ENCODE results near the gene PKM.
"Not testable (repeated sequence)": the region's sequence is repeated elsewhere in the genome, so short reads cannot be mapped to it uniquely, and the experiment has no call there.

The PKM gene

DNA sequence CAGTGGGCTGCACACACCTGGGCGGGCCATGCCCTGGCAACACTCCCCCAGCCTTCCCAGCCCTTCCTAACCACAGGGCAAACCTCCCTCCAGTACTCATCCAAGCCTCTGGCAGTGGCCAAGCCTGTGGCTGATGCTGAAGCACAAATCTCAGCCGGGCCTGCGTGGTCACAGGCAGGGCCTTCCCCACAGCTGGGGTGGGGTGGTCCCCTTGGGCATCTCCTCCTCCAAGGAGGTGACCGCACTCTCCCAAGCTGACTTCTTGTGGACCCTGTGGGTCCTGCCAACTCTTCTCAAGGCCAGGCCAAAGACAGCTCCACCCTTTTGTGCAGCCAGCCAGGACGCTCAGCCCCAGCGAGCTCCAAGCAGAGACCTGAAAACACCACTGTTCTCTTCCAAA, 54.8 kb downstream of the PKM start:
- no peak overlapping the region for H3K27ac ChIP-seq
- TF ChIP-seq ZFX (IDR thresholded peaks at IDR 0.05; ENCODE audit: borderline replicate concordance) = no peak
- TF ChIP-seq, protein P1, sequence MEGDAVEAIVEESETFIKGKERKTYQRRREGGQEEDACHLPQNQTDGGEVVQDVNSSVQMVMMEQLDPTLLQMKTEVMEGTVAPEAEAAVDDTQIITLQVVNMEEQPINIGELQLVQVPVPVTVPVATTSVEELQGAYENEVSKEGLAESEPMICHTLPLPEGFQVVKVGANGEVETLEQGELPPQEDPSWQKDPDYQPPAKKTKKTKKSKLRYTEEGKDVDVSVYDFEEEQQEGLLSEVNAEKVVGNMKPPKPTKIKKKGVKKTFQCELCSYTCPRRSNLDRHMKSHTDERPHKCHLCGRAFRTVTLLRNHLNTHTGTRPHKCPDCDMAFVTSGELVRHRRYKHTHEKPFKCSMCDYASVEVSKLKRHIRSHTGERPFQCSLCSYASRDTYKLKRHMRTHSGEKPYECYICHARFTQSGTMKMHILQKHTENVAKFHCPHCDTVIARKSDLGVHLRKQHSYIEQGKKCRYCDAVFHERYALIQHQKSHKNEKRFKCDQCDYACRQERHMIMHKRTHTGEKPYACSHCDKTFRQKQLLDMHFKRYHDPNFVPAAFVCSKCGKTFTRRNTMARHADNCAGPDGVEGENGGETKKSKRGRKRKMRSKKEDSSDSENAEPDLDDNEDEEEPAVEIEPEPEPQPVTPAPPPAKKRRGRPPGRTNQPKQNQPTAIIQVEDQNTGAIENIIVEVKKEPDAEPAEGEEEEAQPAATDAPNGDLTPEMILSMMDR (IDR thresholded peaks at IDR 0.05) = no peak

DNA sequence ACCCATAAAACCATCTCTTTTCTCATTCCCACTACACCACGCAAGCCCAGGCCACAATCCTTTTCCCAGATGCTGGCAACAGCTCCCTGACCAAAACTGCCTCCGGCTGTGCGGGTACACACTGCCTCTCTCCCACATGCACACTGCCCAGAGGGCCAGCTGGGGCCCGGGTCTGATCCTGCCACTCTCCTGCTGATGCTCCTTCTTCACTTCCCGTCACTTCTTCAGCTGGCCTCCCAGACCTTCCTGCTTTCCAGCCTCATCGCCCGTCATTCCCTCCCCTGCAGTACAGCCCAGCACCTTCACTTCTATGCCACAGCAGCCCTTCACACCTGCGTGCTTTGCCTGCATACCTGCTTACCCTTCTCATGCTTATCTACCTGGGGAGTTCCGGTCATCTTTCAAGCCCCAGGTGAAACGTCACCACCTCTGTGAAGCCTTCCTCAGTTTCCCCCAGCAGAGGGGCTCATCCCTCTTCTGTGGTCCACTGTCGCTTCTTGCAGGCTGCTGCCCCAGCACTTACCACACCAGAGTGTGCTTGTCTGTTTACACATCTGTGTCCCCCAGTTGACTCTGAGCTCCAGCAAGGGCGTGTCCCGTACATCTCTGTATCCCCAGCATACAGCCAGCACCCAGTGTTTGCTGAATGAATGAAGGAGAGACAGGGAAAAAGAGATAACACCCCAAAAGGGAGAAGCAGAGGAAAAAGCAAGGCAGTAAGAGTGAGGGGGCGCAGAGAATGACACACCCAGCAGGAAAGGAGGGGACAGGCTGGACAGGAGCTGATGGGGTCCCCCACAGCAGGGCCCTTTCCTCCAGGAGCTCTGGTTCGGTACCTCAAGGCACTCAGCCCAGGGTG, 55.6 kb downstream of the PKM start:
- H3K27ac ChIP-seq = no peak overlapping the region
- TF ChIP-seq, protein P1 (IDR thresholded peaks at IDR 0.05) = no peak
- no peak for TF ChIP-seq ZFX (IDR thresholded peaks at IDR 0.05; ENCODE audit: borderline replicate concordance)

DNA sequence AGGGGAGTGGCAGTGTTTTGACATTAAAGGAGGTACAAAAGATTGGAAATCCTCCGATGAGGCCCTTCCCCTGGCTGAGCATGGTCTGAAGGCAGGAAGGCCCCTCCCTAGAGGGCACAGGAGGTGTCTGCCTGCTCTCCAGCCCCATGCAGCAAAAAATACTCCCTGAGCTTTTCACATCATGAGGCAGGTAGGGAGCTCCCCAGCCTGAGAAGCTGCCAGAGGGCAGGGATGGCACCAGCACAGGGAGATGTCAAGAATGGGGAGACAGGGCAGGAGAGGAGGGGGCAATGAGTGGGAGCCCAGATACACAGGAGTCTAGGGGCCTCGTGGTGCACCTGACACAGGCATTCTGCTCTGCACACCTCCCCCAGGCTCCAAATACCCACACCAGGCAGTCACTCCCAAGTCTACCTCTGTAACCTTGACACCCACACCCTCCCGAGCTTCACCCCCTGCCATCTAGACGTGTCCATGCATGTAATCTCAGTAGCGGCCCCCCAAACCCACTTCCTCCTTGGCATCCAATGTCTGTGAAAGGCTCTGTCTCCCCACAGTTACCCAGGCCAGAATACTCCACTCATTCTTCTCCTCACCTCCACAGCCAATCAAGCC, 56.3 kb downstream of the PKM start:
- no peak for TF ChIP-seq ZFX (IDR thresholded peaks at IDR 0.05; ENCODE audit: borderline replicate concordance)
- TF ChIP-seq, protein P1 (IDR thresholded peaks at IDR 0.05) = no peak
- no peak overlapping the region for H3K27ac ChIP-seq

DNA sequence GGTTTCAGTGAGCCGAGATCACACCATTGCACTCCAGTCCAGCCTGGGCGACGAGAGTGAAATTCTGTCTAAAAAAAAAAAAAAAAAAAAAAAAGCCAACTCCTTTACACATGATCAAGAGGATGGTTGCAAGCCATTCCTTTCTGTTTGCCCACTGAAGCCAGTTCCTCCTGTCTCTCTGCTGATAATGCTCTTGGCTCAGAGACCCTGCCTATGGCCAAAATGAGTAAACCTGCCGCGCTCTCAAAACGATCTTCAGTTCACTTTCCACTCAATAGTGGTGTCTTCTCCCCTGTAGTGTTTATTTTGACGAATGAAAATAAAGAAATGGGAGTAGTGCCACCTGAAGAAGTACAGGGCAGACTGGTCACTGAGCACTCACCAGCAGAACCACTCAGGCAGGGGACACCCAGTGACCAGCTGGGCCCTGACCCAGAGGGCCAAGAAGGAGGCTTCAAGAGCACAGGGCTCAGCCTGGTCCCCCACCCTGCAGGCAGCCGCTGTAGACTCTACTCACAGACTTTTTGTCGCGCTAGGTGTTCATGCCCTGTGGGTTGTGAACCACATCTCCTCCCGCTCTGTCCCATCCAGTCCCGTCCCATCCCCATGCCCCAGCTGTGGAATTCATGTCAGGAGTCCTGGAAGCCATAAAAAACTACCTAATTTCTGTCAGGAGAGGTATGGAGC, 57.0 kb downstream of the PKM start:
- TF ChIP-seq, protein P1 (IDR thresholded peaks at IDR 0.05) = no peak
- no peak for TF ChIP-seq ZFX (IDR thresholded peaks at IDR 0.05; ENCODE audit: borderline replicate concordance)
- H3K27ac ChIP-seq = no peak overlapping the region

DNA sequence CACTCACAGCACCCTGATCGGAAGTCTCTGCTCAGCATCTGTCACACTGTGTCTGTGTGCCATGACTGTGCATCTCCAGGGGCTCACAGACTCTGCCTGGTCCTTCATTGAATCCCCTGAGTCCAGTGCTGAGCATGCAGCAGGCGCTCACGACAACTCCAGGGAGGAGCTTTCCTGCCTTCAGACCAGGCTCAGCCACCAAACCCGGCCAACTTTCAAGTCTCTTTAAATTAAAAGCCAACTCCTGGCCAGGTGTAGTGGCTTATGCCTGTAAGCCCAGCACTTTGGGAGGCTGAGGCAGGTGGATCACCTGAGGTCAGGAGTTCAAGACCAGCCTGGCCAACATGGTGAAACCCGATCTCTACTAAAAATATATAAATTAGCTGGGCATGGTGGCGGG, 57.6 kb downstream of the PKM start:
- H3K27ac ChIP-seq = no peak overlapping the region

DNA sequence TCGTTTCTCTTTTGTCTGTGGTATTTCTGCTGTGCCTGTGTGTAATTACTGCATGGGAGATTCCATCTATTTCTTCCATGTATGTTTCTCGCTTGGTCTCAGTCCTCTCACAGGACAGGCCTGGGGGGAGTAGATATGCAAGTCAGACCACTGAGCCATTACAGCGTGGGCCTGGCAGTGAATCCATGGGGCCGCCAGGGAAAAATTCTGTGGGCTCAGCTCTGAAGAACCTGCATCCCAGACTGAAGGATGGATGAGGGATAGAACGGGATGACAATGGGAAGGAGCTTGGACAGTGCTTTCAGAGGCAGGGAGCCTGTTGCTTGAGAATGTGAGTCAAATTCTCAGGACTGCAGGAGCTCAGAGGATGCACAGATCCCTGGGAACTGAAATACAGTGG, 58.2 kb downstream of the PKM start:
- TF ChIP-seq ZFX (IDR thresholded peaks at IDR 0.05; ENCODE audit: borderline replicate concordance) = no peak
- TF ChIP-seq, protein P1 (IDR thresholded peaks at IDR 0.05) = no peak
- no peak overlapping the region for H3K27ac ChIP-seq

More for the DNA sequence above, 57.6 kb downstream of the PKM start:
- TF ChIP-seq, protein P1 (IDR thresholded peaks at IDR 0.05) = no peak
- TF ChIP-seq ZFX (IDR thresholded peaks at IDR 0.05; ENCODE audit: borderline replicate concordance) = no peak

DNA sequence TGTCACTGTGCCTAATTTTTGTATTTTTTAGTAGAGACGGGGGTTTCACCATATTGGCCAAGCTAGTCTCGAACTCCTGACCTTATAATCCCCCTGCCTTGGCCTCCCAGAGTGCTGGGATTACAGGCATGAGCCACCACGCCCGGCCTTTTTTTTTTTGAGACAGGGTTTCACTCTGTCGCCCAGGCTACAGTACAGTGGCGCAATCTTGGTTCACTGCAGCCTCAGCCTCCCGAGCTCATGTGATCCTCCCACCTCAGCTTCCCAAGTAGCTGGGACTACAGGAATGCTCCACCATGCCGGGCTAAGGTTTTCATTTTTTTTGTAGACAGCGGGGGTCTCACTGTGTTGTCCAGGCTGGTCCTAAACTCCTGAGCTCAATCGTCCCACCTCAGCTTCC, 59.0 kb downstream of the PKM start:
- not testable (repeated sequence) for H3K27ac ChIP-seq

Data from 22Rv1 (cell line).